Measurements from ENCODE around the gene PTPRK.
A peak's percentile ranks its signal among the peaks of the same experiment; 100 is the strongest.

The PTPRK gene

GRCh38 chr6:127952831-127953230 lies 567.6 kb downstream of the PTPRK start:
- DNase-seq (ENCODE audit: extremely low spot score), result no peak
- CTCF ChIA-PET, result interaction anchor here (2.1 kb wide), 1 partner anchor 9 kb away, joined by 6 read pairs; no protein-coding TSS in a partner anchor
- TF ChIP-seq, protein P1, sequence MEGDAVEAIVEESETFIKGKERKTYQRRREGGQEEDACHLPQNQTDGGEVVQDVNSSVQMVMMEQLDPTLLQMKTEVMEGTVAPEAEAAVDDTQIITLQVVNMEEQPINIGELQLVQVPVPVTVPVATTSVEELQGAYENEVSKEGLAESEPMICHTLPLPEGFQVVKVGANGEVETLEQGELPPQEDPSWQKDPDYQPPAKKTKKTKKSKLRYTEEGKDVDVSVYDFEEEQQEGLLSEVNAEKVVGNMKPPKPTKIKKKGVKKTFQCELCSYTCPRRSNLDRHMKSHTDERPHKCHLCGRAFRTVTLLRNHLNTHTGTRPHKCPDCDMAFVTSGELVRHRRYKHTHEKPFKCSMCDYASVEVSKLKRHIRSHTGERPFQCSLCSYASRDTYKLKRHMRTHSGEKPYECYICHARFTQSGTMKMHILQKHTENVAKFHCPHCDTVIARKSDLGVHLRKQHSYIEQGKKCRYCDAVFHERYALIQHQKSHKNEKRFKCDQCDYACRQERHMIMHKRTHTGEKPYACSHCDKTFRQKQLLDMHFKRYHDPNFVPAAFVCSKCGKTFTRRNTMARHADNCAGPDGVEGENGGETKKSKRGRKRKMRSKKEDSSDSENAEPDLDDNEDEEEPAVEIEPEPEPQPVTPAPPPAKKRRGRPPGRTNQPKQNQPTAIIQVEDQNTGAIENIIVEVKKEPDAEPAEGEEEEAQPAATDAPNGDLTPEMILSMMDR (IDR thresholded peaks at IDR 0.05; ENCODE audit: control extremely low read depth, extremely low read depth, low read depth, missing control alignments), result no peak
- POLR2A ChIA-PET, result no interaction called here

DNA sequence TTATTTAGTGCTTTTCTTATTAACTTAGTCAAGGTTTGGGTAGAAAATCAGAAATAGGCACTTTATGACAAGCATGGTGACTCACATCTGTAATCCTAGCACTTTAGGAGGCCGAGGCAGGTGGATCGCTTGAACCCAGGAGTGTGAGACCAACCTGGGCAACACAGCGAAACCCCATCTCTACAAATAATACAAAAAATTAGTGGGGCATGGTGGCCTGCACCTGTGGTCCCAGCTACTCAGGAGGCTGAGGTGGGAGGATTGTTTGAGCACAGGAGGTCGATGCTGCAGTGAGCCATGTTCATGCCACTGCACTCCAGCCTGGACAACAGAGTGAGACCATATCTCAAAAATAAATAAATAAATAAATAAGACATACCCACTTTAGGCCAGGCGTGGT lies 568.2 kb downstream of the PTPRK start:
- DNase-seq (ENCODE audit: extremely low spot score), result no peak
- TF ChIP-seq, protein P1 (IDR thresholded peaks at IDR 0.05; ENCODE audit: control extremely low read depth, extremely low read depth, low read depth, missing control alignments), result no peak
- POLR2A ChIA-PET, result no interaction called here
- CTCF ChIA-PET, result interaction anchor here (1.0 kb wide), 1 partner anchor 9 kb away, joined by 3 read pairs; no protein-coding TSS in a partner anchor

- POLR2A ChIA-PET, result no interaction called here
- TF ChIP-seq, protein P1 (IDR thresholded peaks at IDR 0.05; ENCODE audit: control extremely low read depth, extremely low read depth, low read depth, missing control alignments), result no peak
- CTCF ChIA-PET, result interaction anchor here (1.0 kb wide), 1 partner anchor 10 kb away, joined by 3 read pairs; no protein-coding TSS in a partner anchor
- DNase-seq (ENCODE audit: extremely low spot score), result peak; percentile 16
Measured at GRCh38 chr6:127951172-127951917, 569.1 kb downstream of the PTPRK start.

GRCh38 chr6:127950566-127951145 lies 569.7 kb downstream of the PTPRK start:
- ChIA-PET POLR2A (no interaction called here), CTCF (interaction anchor here (1.1 kb wide), 1 partner anchor 9 kb away, joined by 5 read pairs; no protein-coding TSS in a partner anchor)
- peak; percentile 11 for DNase-seq (ENCODE audit: extremely low spot score)
- TF ChIP-seq, protein P1 (IDR thresholded peaks at IDR 0.05; ENCODE audit: control extremely low read depth, extremely low read depth, low read depth, missing control alignments), result no peak

DNA sequence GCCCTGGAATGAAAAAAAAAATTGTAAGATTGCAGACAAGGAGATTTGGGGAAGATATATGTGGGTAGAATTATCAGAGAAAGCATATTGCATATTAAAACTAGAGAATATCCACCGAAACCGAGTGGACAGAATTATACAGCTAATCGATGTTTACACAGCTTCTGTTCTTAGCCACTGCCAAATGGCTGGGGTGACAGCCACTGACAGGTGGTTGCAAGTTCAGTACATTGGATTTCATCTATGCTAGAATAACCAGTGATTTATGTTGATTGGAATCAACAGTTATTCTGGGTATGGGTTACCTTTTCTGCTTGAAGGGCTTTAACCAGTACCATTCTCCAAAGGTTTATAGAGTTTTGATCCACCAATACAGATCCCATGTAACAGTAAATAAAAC lies 571.1 kb downstream of the PTPRK start:
- no peak for DNase-seq (ENCODE audit: extremely low spot score)
- CTCF ChIA-PET, result interaction anchor here (1.1 to 1.4 kb wide), 2 partner anchors 8 to 13 kb away, joined by 5 read pairs; no protein-coding TSS in a partner anchor
- TF ChIP-seq, protein P1 (IDR thresholded peaks at IDR 0.05; ENCODE audit: control extremely low read depth, extremely low read depth, low read depth, missing control alignments), result no peak
- POLR2A ChIA-PET, result no interaction called here

- no peak for DNase-seq (ENCODE audit: extremely low spot score)
- TF ChIP-seq, protein P1 (IDR thresholded peaks at IDR 0.05; ENCODE audit: control extremely low read depth, extremely low read depth, low read depth, missing control alignments), result no peak
- ChIA-PET POLR2A (no interaction called here), CTCF (no interaction called here)
Measured at GRCh38 chr6:127946388-127946787, 574.0 kb downstream of the PTPRK start.

Measured in GM10248 (cell line).